DLD1 (cell line): ENCODE results near the gene FAM221B.

Experiments used
- in situ Hi-C: cut with HindIII; loops from 2 replicates; pipeline ENCODE4 v1.10.0; 2017; ENCODE audit warnings: low sequenced_read_pairs

The FAM221B gene

GRCh38 chr9:35792024-35792813 lies 36.3 kb downstream of the FAM221B start:
- in situ Hi-C loops, result no loop called here

DNA sequence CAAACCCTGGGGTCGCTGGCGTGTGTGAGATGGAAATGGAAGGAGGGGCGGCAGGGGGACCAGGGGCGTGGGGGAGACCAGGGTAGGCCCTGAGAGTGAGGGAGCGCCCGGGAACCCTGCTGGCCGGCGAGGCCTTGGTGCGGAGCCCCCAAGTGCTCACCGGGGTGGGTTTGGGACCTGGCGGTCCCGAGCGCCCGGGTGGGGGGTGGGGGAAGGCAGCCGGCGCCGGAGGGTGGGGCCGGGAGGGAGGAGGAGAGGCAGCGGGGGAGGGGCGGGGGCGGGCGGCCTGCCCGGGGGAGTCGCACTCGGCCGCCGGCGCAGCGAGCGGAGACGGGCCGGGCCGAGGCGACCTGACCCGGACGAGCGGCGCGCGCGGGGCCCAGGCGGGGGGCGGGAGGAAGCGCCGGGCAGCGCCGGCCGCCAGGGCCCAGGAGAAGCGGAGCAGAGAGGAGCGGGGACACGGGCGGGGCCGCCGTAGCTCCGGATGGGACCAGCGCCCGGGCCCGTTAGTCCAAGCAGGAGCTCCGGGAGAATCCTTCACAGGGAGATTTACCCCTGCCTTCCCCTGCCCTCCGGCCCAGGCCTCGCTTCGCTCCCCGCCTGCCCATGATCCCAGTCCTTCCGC lies 37.1 kb downstream of the FAM221B start, which contains the start of gene NPR2:
Gene NPR2, plus strand, starts transcription at position 295 of the 625 bp plus-strand sequence. CDS start 818 bp downstream, outside the sequence.
- in situ Hi-C loops, result no loop called here

- in situ Hi-C loops, result no loop called here
Measured at GRCh38 chr9:35790385-35791296, 37.9 kb downstream of the FAM221B start.

DNA sequence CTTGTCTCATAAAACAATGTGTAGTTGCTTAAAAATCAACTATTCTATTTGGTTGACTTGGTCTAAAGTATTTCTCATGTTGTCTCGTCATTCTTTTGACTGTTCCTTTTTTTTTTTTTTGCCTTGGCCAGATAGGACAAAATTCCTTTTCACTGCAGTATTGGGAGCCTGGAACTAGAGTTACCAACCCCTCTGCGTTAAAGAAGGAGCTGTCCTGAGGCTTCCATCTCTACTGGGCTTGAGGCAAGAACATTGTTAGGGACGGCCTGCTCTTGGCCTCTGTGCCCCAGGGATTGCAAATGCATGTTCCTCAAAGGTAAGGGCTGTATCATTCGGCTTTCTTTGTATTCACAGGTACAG lies 38.5 kb downstream of the FAM221B start:
- in situ Hi-C loops, result no loop called here

DNA sequence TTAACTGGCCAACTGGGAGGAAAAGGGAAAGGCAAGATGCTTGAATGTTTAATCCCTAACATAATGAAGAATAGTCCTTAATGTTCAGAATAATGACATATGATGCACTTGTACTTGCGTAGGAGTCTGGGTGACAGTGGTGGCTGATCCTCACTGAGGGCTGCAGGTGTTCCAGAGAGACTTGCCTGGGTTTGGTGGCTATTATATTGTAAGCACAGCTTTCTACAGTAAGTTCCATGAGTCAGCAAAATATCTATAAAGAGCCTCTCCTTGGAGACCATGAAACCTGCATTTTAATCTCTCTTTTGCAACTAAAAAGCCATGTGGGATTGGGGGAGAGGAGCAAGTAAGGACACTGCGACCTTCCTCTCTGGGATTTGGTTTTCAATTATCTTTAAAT lies 39.0 kb downstream of the FAM221B start:
- in situ Hi-C loops, result no loop called here

GRCh38 chr9:35783418-35783817 lies 45.1 kb downstream of the FAM221B start:
- in situ Hi-C loops, result no loop called here

GRCh38 chr9:35781066-35781465 lies 47.5 kb downstream of the FAM221B start:
- in situ Hi-C loops, result no loop called here

GRCh38 chr9:35778496-35778895 lies 50.0 kb downstream of the FAM221B start:
- in situ Hi-C loops, result no loop called here

DNA sequence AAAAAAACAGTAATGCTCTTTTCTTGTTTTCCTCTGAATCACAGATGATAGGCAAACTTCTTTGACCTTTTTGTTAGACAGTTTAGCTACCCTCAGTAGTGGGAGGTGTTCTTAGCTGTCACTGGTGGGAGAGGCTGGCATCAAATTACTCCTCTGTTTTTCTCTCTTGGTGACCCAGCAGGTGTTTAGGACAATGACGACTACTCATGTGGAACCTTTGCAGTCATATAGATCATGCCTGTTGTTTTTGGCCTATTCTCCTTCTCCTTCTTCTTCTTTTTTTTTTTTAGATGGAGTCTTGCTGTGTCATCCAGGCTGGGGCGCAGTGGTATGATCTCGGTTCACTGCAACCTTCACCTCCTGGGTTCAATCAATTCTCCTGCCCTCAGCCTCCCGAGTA lies 52.5 kb downstream of the FAM221B start:
- in situ Hi-C loops, result no loop called here

- in situ Hi-C loops, result no loop called here
Measured at GRCh38 chr9:35774907-35775635, 53.5 kb downstream of the FAM221B start.

- in situ Hi-C loops, result no loop called here
Measured at GRCh38 chr9:35771943-35772342, 56.6 kb downstream of the FAM221B start.

- in situ Hi-C loops, result no loop called here
Measured at GRCh38 chr9:35771534-35771933, 57.0 kb downstream of the FAM221B start.

- in situ Hi-C loops, result no loop called here
Measured at GRCh38 chr9:35771075-35771433, 57.5 kb downstream of the FAM221B start.

- in situ Hi-C loops, result no loop called here
Measured at GRCh38 chr9:35769763-35770162, 58.8 kb downstream of the FAM221B start.

DNA sequence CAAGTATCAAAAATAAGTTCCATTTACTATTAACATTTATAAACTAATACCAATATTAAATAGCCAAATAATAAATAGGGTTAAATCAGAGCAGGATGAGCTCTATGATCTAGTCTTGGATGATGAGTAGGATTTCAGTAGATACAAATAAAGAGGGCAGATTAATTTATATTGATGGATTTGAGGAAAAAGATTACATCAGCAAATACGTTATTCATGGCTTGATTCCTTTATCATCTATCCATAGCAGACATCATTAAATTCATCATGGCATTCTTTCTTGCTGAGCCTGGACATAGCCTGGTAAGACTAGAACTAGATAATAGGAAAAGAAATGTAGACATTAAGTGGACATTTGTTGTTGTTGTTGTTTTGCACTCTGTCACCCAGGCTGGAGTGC lies 61.1 kb downstream of the FAM221B start:
- in situ Hi-C loops, result no loop called here

GRCh38 chr9:35766997-35767396 lies 61.5 kb downstream of the FAM221B start:
- in situ Hi-C loops, result no loop called here
